Stimulated activated CD4-positive, alpha-beta T cell treated with anti-CD3 and anti-CD28 coated beads, Interleukin-1b, Interleukin-23, amount 100 ng/mL, for 4 hours (primary cell): ENCODE measurements around the gene GPATCH2.
"Not testable (repeated sequence)": the region's sequence is repeated elsewhere in the genome, so short reads cannot be mapped to it uniquely, and the experiment has no call there.

Experiments
- DNase-seq, 2 donors: peaks; one replicate each; pipeline ENCODE4 v3.0.0-alpha.2; 2020; ENCODE audit warnings: low read depth in 2 of 2

GPATCH2 gene

GRCh38 chr1:217525773-217526490 is 105.0 kb downstream of the GPATCH2 start:
- no peak for DNase-seq

- DNase-seq = no peak
Measured at GRCh38 chr1:217524787-217525520, 105.9 kb downstream of the GPATCH2 start.

- DNase-seq = not testable (repeated sequence)
Measured at GRCh38 chr1:217523921-217524320, 107.0 kb downstream of the GPATCH2 start.

- no peak for DNase-seq
Measured at GRCh38 chr1:217522277-217522676, 108.6 kb downstream of the GPATCH2 start.

- DNase-seq = no peak
Measured at GRCh38 chr1:217521317-217521716, 109.6 kb downstream of the GPATCH2 start.

GRCh38 chr1:217506878-217507277 is 124.0 kb downstream of the GPATCH2 start:
- no peak for DNase-seq

- DNase-seq = no peak
Measured at GRCh38 chr1:217498209-217498608, 132.7 kb downstream of the GPATCH2 start.

- no peak for DNase-seq
Measured at GRCh38 chr1:217495249-217495648, 135.6 kb downstream of the GPATCH2 start.

GRCh38 chr1:217494767-217495166 is 136.1 kb downstream of the GPATCH2 start:
- no peak for DNase-seq

GRCh38 chr1:217493290-217493689 is 137.6 kb downstream of the GPATCH2 start:
- DNase-seq = no peak

GRCh38 chr1:217484871-217485270 is 146.0 kb downstream of the GPATCH2 start:
- no peak for DNase-seq

GRCh38 chr1:217482356-217483102 is 148.4 kb downstream of the GPATCH2 start:
- peak in 1 of 2 donors; percentile 4 for DNase-seq

- no peak for DNase-seq
Measured at GRCh38 chr1:217478450-217478849, 152.4 kb downstream of the GPATCH2 start.

- DNase-seq = no peak
Measured at GRCh38 chr1:217472915-217473314, 158.0 kb downstream of the GPATCH2 start.

- DNase-seq = no peak
Measured at GRCh38 chr1:217471403-217471802, 159.5 kb downstream of the GPATCH2 start.

- no peak for DNase-seq
Measured at GRCh38 chr1:217469983-217470382, 160.9 kb downstream of the GPATCH2 start.

- no peak for DNase-seq
Measured at GRCh38 chr1:217465102-217465501, 165.8 kb downstream of the GPATCH2 start.

- no peak for DNase-seq
Measured at GRCh38 chr1:217462666-217463065, 168.2 kb downstream of the GPATCH2 start.

- no peak for DNase-seq
Measured at GRCh38 chr1:217462159-217462558, 168.7 kb downstream of the GPATCH2 start.

GRCh38 chr1:217457016-217457415 is 173.9 kb downstream of the GPATCH2 start:
- no peak for DNase-seq

- DNase-seq = no peak
Measured at GRCh38 chr1:217456261-217456660, 174.6 kb downstream of the GPATCH2 start.

- DNase-seq = no peak
Measured at GRCh38 chr1:217453816-217454215, 177.1 kb downstream of the GPATCH2 start.

- no peak for DNase-seq
Measured at GRCh38 chr1:217449370-217449769, 181.5 kb downstream of the GPATCH2 start.
